EH (cell line): ENCODE data around the gene IL1RAPL1.

Experiments used
- DNase-seq: peaks from one replicate; pipeline ENCODE4 v3.0.0-alpha.2; 2015; ENCODE audit warnings: low read depth

The IL1RAPL1 gene

GRCh38 chrX:29788991-29789699 lies 1201.9 kb downstream of the IL1RAPL1 start:
- no peak for DNase-seq

GRCh38 chrX:29792335-29792734 lies 1205.1 kb downstream of the IL1RAPL1 start:
- peak; percentile 1 for DNase-seq

- DNase-seq = no peak
Measured at GRCh38 chrX:29797156-29797555, 1209.9 kb downstream of the IL1RAPL1 start.

- no peak for DNase-seq
Measured at GRCh38 chrX:29798469-29798868, 1211.2 kb downstream of the IL1RAPL1 start.

- DNase-seq = no peak
Measured at GRCh38 chrX:29813174-29813573, 1225.9 kb downstream of the IL1RAPL1 start.

GRCh38 chrX:29824176-29824906 lies 1237.1 kb downstream of the IL1RAPL1 start:
- DNase-seq = no peak

- peak; percentile 19 for DNase-seq
Measured at GRCh38 chrX:29826742-29827141, 1239.5 kb downstream of the IL1RAPL1 start.

GRCh38 chrX:29834311-29834710 lies 1247.1 kb downstream of the IL1RAPL1 start:
- no peak for DNase-seq

- no peak for DNase-seq
Measured at GRCh38 chrX:29834764-29835163, 1247.5 kb downstream of the IL1RAPL1 start.

- DNase-seq = peak; percentile 41
Measured at GRCh38 chrX:29841750-29842149, 1254.5 kb downstream of the IL1RAPL1 start.

- DNase-seq = no peak
Measured at GRCh38 chrX:29842552-29842951, 1255.3 kb downstream of the IL1RAPL1 start.

- no peak for DNase-seq
Measured at GRCh38 chrX:29851857-29852605, 1264.8 kb downstream of the IL1RAPL1 start.

GRCh38 chrX:29852767-29853166 lies 1265.5 kb downstream of the IL1RAPL1 start:
- DNase-seq = no peak

- DNase-seq = peak; percentile 41
Measured at GRCh38 chrX:29858714-29859113, 1271.5 kb downstream of the IL1RAPL1 start.

- no peak for DNase-seq
Measured at GRCh38 chrX:29862126-29862677, 1275.0 kb downstream of the IL1RAPL1 start.

GRCh38 chrX:29867971-29868370 lies 1280.7 kb downstream of the IL1RAPL1 start:
- no peak for DNase-seq

GRCh38 chrX:29869837-29870236 lies 1282.6 kb downstream of the IL1RAPL1 start:
- no peak for DNase-seq

- no peak for DNase-seq
Measured at GRCh38 chrX:29870608-29871007, 1283.4 kb downstream of the IL1RAPL1 start.

GRCh38 chrX:29872831-29873230 lies 1285.6 kb downstream of the IL1RAPL1 start:
- no peak for DNase-seq

GRCh38 chrX:29876733-29877132 lies 1289.5 kb downstream of the IL1RAPL1 start:
- no peak for DNase-seq

GRCh38 chrX:29880977-29881376 lies 1293.7 kb downstream of the IL1RAPL1 start:
- no peak for DNase-seq

- no peak for DNase-seq
Measured at GRCh38 chrX:29890004-29890403, 1302.8 kb downstream of the IL1RAPL1 start.
